ENCODE data around the gene HOTAIR. TPM values are rescaled to one million over a fixed set of nuclear protein-coding genes. Genes with fewer than 3 reads are reported as not detected.

Gene HOTAIR
- polyA plus RNA-seq, 2 of the 4 experiments (the other 2 are of a cell fraction): 0.67 to 0.71 TPM

DNA sequence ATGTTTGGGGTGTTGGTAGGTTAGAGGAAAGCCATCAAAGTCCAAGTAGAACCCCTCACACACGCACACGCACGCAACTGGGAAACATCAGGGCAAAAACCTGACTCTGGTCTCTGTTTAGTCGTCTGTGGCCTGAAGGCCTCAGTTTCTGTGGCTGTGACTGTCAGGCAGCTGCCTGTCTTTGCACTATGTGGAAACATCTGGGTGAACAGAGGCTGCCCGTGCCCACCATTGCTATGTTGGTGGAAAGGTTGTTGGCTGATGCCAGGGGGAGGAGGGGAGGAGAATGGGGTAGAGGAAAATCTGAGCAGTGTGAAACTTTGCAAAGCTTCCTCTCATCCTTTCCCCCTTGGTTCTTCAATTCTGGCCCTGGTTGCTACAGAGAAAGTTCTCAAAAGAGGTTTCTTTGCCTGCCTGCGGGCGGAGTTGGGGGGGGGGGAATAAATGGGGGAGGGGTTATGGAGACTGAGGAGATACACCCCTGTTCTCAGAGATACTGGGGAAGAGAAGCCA, 17.7 kb upstream of the HOTAIR start:
- Histone ChIP-seq H3K4me1 (peaks cover 22% of the 10 kb centered on the region), H3K4me3 (no peak overlapping the region), H3K27ac (no peak overlapping the region), H3K9me3 (no peaks in the 10 kb centered on the region), H3K4me2 (no peak overlapping the region)
- no peak for TF ChIP-seq RNF2 (IDR thresholded peaks at IDR 0.05; ENCODE audit: borderline replicate concordance, low read depth)
- no peak for TF ChIP-seq CHD2 (IDR thresholded peaks at IDR 0.05; ENCODE audit: low read length, partially characterized antibody)
- FAIRE-seq (no peak), DNase-seq (ENCODE audit: low read depth in 1 of 2, low spot score in 1 of 2) (no peak), ATAC-seq (no peak)
- 85% methylated on average over 7 of the region's 7 CpGs for WGBS (ENCODE audit: missing lambda C conversion rate)
- ChIA-PET POLR2A (interaction anchor here (0.8 to 1.7 kb wide), 2 partner anchors 8 to 25 kb away, joined by 3 to 5 read pairs; partner anchors contain the start of gene HOXC9), CTCF (interaction anchor here (0.6 to 28.7 kb wide), 12 partner anchors 8 to 246 kb away, joined by 3 to 1074 read pairs (median 8); partner anchors contain the start of genes HOXC8, HOXC9 and SMUG1)

DNA sequence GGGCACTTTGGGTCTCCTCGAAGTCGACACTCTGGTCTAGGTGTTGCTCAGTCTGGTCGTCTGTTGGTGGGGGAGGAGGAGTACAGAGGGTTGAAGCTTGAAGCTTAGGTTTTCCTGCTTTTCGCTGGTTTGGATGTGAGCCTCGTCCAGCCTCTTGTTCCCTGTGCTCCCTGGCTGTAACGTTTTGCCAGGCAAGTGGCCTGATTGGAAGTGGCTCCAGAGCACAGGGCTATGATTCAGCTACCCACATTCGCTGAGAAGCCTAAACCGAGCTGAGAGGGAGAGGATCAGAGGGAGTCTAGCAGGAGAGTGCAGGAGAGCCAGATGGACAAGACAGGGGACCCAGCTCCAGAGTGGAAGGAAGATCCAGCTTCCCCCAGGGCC, 16.3 kb upstream of the HOTAIR start:
- CTCF ChIA-PET: interaction anchor here (0.7 to 28.7 kb wide), 25 partner anchors 9 to 303 kb away, joined by 3 to 1074 read pairs (median 5); partner anchors contain the start of genes HOXC5, HOXC8, HOXC9 and SMUG1
- no peaks in the 10 kb centered on the region for H3K9me3 ChIP-seq
- TF ChIP-seq KDM5A (IDR thresholded peaks at IDR 0.05) (no peak), ZC3H11A (IDR thresholded peaks at IDR 0.05) (no peak), JUN (IDR thresholded peaks at IDR 0.05) (no peak), CHD2 (IDR thresholded peaks at IDR 0.05; ENCODE audit: low read length, partially characterized antibody) (no peak), NFE2L2 (conservative IDR thresholded peaks at IDR 0.05; ENCODE audit: low read length) (no peak), USF2 (IDR thresholded peaks at IDR 0.05) (no peak), ZNF302 (CRISPR knock-in tag; IDR thresholded peaks at IDR 0.05) (no peak), MAX (IDR thresholded peaks at IDR 0.05) (no peak), RAD21 (conservative IDR thresholded peaks at IDR 0.05 in 1 of 2, IDR thresholded peaks at IDR 0.05 in 1 of 2) (no peak), HDAC2 (IDR thresholded peaks at IDR 0.05) (no peak), TFCP2L1 (CRISPR knock-in tag; IDR thresholded peaks at IDR 0.05) (no peak), KDM1A (IDR thresholded peaks at IDR 0.05; ENCODE audit: low read depth) (no peak)
- TF ChIP-seq, protein P1, sequence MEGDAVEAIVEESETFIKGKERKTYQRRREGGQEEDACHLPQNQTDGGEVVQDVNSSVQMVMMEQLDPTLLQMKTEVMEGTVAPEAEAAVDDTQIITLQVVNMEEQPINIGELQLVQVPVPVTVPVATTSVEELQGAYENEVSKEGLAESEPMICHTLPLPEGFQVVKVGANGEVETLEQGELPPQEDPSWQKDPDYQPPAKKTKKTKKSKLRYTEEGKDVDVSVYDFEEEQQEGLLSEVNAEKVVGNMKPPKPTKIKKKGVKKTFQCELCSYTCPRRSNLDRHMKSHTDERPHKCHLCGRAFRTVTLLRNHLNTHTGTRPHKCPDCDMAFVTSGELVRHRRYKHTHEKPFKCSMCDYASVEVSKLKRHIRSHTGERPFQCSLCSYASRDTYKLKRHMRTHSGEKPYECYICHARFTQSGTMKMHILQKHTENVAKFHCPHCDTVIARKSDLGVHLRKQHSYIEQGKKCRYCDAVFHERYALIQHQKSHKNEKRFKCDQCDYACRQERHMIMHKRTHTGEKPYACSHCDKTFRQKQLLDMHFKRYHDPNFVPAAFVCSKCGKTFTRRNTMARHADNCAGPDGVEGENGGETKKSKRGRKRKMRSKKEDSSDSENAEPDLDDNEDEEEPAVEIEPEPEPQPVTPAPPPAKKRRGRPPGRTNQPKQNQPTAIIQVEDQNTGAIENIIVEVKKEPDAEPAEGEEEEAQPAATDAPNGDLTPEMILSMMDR (IDR thresholded peaks at IDR 0.05): no peak
- TF ChIP-seq, protein P2, sequence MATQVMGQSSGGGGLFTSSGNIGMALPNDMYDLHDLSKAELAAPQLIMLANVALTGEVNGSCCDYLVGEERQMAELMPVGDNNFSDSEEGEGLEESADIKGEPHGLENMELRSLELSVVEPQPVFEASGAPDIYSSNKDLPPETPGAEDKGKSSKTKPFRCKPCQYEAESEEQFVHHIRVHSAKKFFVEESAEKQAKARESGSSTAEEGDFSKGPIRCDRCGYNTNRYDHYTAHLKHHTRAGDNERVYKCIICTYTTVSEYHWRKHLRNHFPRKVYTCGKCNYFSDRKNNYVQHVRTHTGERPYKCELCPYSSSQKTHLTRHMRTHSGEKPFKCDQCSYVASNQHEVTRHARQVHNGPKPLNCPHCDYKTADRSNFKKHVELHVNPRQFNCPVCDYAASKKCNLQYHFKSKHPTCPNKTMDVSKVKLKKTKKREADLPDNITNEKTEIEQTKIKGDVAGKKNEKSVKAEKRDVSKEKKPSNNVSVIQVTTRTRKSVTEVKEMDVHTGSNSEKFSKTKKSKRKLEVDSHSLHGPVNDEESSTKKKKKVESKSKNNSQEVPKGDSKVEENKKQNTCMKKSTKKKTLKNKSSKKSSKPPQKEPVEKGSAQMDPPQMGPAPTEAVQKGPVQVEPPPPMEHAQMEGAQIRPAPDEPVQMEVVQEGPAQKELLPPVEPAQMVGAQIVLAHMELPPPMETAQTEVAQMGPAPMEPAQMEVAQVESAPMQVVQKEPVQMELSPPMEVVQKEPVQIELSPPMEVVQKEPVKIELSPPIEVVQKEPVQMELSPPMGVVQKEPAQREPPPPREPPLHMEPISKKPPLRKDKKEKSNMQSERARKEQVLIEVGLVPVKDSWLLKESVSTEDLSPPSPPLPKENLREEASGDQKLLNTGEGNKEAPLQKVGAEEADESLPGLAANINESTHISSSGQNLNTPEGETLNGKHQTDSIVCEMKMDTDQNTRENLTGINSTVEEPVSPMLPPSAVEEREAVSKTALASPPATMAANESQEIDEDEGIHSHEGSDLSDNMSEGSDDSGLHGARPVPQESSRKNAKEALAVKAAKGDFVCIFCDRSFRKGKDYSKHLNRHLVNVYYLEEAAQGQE (IDR thresholded peaks at IDR 0.05): no peak
- peak overlapping the region in 1 of 2 experiments; percentile 20; a peak in 1 of 6 replicates for H3K27ac ChIP-seq
- FAIRE-seq (no peak), ATAC-seq (no peak), DNase-seq (ENCODE audit: low read depth in 1 of 2, low spot score in 1 of 2) (no peak)
- 49% methylated on average over 8 of the region's 8 CpGs for WGBS (ENCODE audit: missing lambda C conversion rate)
- POLR2A ChIA-PET: interaction anchor here (1.3 to 1.7 kb wide), 2 partner anchors 9 to 26 kb away, joined by 4 to 5 read pairs; partner anchors contain the start of gene HOXC9
- H3K4me1 ChIP-seq: peaks cover 22% of the 10 kb centered on the region
- no peak overlapping the region for H3K4me3 ChIP-seq
- H3K4me2 ChIP-seq: no peak overlapping the region

Data from A549 (cell line).